ENCODE measurements around the gene DEPDC1. TPM values are rescaled to one million over a fixed set of nuclear protein-coding genes. Genes with fewer than 3 reads are reported as not detected.

Gene DEPDC1
- total and polyA plus RNA-seq, 2 donors: 0.10 to 25.3 TPM

- H3K4me3 ChIP-seq (ENCODE audit: low read depth, low read length): no peak overlapping the region
- H3K36me3 ChIP-seq (ENCODE audit: insufficient read depth): no peaks in the 10 kb centered on the region
- WGBS: 67% methylated on average over 2 of the region's 2 CpGs
- no peaks in the 10 kb centered on the region for H3K4me1 ChIP-seq (ENCODE audit: insufficient read depth)
- DNase-seq (ENCODE audit: extremely low spot score): no peak
- H3K27ac ChIP-seq (ENCODE audit: low read depth): no peak overlapping the region
Measured at GRCh38 chr1:68426594-68426993, 70.3 kb downstream of the DEPDC1 start.

Small RNA genes lying within 50 kb of the gene (small RNA-seq; reads per million reads assigned to genes)
- not detected for gene TXNP2

Other genes with a start within 250 kb of the DEPDC1 start
- gene RPE65, start 47.1 kb downstream of the DEPDC1 start, total RNA-seq: 9.9 TPM
- gene RPE65, start 47.1 kb downstream of the DEPDC1 start, polyA plus RNA-seq: 0.89 TPM

Data from urinary bladder (tissue), 4 donors.